B cell (primary cell): Measurements from ENCODE around the gene CAMKK2.

ENCODE experiments used
- CTCF ChIP-seq: fragments of 200-600 bp; IDR thresholded peaks from one replicate; pipeline ENCODE4 v1.8.0; 2022; ENCODE audit warnings: antibody characterized with exemption, mild to moderate bottlenecking
- EZH2 ChIP-seq: IDR thresholded peaks from 2 replicates; pipeline ENCODE4 v1.6.1; 2012; ENCODE audit warnings: borderline replicate concordance, low read depth, mild to moderate bottlenecking, moderate library complexity, low read length; ENCODE audit not compliant: insufficient read depth, poor library complexity, severe bottlenecking

GRCh38 chr12:121246893-121247557 is 49.5 kb downstream of the CAMKK2 start:
- TF ChIP-seq CTCF (no peak), EZH2 (no peak)
